SIG-M5 treated with dmso at 0.1 percent for 504 hours (cell line): ENCODE results near the gene TBC1D10A.
"Not testable (repeated sequence)": the region's sequence is repeated elsewhere in the genome, so short reads cannot be mapped to it uniquely, and the experiment has no call there.

ENCODE experiments used
- DNase-seq: peaks from one replicate; lab custom pipeline; 2025; ENCODE audit not compliant: unreplicated experiment; lab: John Stamatoyannopoulos, UW

The TBC1D10A gene

DNA sequence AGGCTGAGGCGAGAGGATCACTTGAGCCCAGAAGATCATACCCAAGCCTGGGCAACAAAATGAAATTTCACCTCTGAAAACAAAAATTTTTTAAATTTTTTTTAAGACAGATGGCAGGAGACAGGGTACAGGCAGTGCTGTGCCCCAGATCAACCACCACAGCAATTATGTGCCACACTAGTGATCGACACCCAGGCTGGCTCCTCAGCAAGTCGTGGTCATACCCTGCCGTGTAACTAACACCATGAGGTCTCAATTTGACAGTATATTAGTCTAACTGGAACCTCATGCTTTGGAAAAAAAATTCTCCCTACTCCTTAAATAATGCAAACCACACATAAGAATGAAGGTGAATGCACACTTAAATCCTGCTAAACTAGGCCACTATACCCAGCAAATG is 21.7 kb upstream of the TBC1D10A start:
- DNase-seq, result no peak

DNA sequence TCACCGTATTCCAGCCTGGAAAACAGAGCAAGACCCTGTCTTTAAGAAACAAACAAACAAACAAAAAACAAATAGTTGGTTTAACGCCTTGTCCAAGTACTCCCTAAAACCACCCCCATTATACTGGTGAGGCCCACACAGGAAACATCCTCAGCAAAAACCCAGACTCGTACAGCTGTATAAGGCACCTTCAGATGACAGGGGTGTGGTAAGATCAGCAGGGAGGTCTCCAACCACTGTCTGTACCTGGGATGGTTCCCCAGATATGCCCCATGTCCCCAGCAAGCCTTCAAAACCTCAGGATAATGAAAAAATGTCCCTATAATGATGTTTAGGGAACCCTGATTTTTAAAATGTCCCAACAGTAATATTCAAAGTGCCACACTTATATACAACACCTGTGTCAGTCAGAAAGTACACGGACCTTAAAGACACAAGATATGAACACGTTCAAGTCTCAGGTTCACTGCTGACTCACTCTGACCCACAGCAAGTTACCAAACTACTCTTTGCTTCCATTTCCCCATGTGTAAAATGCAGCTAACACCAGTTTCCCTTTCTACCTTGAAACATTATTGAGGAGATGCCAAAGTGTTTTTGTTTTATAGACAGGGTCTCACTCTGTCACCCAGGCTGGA is 20.6 kb upstream of the TBC1D10A start:
- DNase-seq, result no peak

DNA sequence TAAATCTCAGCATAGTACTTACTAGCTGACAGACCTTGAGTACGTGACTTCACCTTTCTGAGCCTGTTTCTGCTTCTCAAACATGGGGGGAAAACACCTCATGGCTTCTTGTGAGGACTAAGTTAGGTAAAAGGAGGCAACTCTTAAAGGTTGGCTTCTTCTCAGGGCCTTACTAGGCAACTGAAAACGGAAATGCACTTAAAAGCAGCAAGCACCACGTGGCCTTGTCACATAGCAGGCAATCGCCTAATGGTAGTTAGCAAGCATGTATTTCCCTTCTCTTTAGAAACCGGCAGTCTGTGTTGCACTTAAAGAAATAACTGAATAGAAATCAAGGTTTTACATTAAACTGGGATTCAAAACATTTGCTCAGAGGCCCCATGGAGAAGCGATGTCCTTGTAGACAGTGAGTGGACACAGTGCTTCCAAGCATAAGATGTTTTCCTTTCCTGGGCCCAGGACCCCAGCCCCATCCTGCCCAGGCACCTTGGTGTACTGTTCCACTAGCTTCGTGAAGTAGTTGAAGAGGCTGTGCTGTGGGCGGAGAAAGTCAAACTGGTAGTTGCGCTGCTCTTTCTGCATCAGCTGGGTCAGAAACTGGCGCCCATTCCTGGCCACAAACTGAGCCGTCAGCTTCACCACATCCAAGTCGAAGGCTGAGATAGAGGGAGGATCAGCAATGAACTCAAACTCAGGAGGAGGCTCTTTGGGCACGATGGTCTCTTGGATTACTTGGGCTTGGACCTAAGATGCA is 17.9 kb upstream of the TBC1D10A start:
- no peak for DNase-seq

DNA sequence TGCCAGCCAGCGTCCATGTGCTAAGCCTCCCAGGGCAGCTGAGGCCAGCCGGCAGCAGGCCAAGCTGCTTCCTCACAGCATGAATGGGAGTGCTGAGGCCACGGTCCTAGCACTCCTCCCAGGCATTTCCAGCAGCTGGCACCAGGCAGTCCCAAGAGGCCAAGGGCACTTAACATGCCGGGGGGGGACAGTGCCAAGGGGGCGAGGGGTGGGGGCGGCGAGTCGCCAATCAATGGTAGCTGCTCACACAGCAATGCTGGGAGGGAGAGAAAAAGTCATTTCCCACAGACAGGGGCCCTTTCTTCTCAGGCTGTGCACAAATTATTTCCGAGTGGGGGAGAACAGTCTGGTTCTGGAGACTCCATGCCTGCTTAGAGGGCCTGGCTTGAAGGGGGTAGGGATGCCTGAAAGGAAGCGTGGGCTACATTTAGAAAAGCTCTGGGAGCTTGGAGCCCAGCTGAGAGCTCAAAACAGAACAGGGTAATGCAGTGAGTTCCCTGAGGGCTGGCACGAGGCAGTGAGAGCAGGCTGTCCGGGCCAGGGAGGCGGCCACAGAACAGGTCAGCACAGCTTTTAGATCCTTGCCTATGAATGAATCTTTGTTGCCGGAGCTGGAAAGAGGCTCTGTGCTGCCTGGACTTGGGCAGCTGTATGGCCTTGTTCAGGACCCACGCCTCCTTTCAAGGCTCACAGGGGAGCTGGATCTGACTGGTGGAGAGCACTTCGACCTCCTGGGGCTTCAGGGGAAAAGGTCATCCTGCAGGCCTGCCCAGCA is 14.4 kb upstream of the TBC1D10A start:
- DNase-seq, result no peak

DNA sequence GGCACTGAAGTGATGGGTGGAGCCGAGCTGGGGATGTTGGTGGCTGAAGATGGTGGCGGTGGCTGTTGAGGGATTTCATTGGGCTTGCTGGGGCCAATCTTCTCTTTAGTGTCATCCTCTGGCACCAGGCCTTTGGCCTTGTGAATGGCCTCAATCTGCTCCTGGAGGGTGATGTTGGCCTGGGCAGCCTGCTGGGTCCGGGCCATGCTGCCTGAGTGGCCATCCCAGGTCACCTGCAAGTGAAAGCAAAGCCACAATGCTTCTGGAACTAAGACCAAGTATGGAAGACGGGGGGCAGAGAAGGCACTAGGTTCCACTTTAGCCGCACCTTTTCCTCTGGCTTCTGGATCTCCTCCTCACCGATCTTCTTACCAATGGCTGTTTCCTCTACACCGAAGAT is 12.1 kb upstream of the TBC1D10A start:
- no peak for DNase-seq

DNA sequence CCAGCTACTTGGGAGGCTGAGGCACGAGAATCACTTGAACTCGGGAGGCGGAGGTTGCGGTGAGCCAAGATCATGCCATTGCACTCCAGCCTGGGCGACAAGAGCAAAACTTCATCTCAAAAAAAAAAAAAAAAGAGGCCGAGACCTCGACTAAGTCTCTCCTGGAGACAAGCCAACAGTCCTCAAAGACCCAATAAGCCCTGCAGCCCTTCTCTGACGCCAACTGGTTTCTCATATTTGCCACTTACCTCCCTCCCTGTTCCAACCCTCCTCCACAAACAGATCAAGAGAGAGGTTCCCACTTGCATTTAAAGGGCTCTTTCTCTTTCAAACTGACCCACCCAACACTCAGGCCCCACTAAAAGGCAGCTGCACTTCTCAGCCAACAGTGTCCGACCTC is 11.6 kb upstream of the TBC1D10A start:
- DNase-seq, result not testable (repeated sequence)

DNA sequence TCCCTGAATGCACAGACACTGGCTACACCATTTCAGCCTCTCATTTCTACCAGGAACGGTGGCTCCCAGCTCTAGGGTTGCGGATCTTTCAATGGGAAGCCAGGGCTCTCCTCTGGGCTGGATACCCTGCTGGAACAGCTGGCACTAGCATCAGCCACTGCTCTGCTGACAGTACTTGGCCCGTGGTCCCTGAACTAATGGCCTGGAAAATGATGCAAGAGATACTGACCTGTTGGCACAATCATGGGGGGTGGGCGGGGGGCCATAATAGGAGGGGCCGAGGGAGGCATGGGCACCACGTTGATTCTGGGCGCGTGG is 10.7 kb upstream of the TBC1D10A start:
- no peak for DNase-seq

DNA sequence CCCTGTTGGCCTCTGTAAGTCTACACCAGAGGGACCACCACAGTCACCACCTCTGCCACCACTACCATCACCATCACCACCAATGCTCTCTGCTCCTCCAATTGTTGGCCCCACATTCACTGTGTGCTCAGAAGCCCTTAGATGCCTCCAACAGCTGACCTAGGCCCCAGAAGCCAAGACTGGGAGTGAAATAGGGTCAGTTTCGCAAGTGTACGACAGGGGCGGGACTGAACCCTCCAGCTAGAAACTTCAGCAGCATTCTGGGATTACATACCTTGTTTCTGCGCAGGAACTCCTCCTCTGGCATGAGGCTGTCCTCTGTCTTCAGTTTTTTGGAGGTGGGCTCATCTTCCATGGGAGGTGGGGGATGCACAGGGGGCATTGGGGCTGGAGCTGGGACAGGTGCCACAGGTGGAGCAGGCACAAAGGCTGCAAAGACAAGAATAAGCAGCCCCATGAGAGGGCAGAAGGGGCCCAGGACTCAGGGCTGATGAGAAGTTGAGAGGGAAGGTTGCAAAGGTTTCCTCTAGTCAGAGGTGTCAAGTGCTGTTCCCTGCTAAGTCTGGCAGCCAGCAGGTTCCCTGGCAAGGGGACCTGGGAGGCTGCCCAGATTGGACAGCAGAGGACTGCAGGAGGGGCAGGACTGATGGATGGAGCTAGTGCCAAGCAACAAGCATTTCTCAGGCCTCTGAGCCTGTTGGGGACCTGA is 10.2 kb upstream of the TBC1D10A start:
- DNase-seq, result no peak

DNA sequence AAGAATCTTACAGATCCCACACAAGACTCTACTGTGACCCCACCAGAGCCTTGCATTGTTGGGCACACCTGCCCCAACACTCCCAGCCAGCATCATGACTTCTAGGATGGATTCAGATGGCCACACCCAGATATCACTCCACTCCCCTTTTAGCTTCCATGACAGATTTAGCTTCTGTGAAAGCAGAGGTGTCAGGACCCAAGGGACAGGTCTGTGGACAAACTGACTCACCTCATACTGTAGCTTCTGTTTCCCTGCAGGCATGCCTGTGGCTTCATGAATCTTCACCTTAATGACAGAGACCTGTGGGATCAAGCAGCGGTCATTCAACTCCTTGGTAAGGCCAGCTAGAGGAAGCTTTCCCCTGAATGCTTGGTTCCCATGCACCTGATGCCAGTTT is 8.5 kb upstream of the TBC1D10A start:
- no peak for DNase-seq

DNA sequence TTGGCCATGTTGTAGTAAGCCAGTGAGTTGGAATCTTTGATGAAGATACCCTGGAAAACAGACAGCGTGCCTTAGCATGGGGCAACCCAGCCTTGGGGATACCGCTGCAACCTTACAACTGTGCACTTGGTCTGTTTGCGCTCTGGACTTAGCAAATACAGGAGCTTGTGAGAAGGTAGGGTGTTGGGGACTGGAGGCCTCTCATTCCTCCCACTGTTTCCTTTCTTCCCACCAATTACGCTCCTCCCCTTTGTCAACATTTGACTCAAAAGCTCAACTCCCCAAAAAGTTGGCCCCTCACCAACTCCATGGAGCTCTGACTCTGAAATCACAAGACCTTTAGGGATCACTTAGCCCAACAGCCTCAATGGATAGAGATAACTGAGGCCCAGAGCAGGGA is 7.9 kb upstream of the TBC1D10A start:
- DNase-seq, result no peak

DNA sequence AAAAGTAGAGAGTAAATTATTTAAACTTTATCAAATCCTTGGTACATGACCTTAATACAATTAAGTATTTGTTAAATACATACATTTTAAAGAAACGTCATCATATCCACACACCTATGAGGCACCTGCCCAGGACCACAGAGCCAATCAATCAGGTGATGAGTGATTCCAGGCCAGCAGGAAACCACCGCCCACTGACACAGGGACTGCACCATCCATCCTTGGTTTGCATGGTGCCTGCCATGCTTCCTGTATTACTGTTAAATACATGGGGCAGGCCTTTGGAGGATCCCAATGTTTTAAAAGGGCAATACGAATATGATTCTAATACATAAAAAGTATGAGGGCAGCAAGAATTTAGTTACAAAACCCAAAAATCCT is 7.0 kb upstream of the TBC1D10A start:
- DNase-seq, result no peak

DNA sequence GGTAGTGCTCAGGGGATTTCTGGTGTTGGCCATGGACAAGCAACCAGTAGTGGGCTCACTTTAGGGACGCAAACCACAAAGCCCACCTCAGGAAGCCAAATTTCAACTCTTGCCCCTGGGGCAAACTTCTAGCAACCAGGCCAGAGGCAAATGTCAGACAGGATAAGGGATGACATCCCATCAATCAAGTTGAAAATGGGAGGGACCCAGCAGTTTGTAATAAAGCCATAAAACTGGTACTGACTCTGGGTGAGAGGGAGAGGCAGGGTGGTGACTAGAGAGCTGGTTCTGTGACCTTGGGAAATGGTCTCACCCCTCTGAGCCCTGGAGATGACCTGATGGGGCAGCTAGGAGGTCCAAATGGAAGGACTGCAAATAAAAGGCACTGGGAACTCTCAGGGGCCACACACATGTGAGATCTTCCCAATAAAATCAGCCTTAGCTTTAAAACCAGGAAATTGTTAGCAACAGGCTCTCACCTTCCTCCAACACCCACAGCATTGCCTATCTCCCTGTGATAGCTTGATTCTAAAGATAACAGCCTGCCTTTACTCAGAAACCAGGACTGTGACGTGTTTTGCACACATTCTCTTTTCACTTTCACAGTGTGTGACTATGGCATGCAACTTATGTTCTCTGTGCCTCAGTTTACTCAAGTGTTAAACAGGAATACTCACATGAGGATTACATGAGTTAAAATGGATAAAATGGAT is 6.4 kb upstream of the TBC1D10A start:
- no peak for DNase-seq

DNA sequence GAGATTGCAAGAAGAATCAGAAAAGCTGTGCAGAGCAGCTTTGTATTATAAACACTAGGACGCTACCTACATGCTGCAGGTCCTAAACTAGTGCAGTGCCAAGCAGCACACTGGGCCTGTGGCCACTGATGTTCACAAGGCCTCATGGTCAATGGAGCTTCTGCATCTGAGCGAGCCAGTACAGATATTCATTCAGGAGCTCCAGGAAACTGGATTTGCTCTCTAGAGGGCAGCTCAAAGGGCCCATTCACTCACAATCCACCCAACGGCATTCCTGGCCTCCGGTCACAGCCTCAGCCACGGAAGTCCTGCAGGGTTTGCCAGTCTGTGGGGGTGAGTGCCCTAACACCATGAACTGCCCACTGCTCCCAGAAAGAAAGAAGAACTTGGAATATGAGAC is 5.8 kb upstream of the TBC1D10A start:
- no peak for DNase-seq

DNA sequence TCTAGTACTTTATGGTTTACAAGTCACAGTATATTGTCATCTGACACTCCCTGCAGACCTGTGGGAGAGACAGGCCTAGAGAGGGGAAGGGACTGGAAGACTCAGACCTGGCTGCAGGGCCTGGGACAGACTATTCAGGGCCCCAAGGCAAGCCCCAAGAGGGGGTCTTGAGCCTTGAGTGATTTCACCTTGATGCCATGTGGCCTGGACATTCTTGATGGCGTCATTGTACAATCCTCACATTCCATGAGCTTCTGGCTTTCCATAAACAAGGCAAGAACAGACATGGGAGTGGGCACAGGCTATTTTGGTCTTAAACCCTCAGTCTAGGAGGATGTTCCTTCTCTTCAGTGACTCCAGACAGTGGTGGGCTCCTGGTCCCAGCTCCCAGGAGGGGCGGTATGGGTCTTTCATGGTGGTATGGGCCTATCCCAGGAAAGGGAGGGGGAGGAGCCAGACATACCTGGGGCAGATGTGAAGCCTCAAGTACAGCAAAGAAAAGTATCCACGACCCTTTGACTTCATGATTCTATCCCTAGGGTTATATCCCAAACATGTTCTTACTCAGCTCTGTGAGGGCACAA is 1.8 kb upstream of the TBC1D10A start:
- DNase-seq, result no peak

DNA sequence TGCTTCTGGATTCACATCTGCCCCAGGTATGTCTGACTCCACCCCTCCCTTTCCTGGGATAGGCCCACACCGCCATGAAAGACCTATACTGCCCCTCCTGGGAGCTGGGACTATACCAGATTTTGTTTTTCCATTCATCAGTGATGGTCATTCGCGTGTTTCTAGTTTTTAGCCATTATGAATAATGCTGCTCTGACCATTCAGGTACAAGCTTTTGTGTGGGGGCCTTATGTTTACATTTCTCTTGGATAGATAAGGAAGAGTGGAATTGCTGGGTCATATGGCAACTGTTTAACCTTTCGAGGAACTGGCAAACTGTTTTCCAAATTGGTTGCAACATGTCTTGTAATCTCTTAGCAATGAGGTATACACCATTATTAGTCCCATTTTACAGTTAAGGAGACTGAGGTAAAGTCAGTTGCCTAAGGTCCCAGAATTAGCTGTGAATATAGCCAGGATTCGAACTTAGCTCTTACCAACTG is 1.2 kb upstream of the TBC1D10A start:
- no peak for DNase-seq

DNA sequence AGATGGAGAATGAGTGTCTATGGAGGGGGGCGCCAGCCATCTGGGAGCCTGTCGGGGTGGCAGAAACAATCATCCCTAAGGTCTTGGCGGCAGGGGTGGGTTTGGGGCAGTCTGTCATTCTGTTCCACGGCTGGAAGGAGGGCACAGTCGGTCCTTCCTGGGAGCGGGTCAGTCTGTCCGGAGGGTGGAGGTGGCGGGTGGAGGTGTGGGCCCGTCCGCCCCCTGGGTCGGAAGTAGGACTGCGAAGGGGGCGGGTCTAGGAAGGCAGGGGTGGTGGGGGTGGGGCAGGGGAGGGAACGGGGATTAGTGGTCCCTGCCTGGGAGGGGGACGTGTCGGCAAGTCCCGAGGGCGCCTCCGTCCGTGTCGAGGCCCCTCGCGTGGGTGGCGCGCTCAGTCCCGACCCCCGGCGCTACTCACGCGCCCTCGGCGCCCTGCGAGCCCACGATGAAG is 461 bp downstream of the TBC1D10A start:
- no peak for DNase-seq

DNA sequence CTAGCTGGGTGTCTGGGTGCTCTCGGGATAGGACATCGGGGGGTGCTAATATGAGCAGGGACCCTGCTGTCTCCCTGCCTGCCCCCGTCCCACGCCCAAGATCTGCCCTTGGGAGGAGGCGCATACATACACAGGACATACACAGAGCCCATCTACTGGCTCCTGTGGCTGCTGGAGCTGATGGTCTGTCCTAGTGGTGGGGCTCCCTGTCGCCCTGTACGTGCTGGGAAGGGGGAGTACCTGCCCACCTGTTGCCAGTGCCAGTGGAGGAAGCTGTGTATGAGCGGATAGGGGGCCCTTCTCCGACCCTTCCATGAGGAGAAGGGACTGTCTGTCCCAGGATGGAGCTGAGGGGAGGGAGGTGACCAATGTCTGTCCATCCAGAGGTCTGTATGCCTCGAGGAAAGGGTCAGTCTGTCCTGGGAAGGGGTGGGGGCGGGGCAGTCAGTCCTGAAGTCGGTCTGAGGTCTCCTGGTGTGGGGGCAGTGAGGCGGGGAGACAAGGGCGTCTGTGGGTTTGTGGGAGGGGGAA is 952 bp downstream of the TBC1D10A start:
- DNase-seq, result no peak

DNA sequence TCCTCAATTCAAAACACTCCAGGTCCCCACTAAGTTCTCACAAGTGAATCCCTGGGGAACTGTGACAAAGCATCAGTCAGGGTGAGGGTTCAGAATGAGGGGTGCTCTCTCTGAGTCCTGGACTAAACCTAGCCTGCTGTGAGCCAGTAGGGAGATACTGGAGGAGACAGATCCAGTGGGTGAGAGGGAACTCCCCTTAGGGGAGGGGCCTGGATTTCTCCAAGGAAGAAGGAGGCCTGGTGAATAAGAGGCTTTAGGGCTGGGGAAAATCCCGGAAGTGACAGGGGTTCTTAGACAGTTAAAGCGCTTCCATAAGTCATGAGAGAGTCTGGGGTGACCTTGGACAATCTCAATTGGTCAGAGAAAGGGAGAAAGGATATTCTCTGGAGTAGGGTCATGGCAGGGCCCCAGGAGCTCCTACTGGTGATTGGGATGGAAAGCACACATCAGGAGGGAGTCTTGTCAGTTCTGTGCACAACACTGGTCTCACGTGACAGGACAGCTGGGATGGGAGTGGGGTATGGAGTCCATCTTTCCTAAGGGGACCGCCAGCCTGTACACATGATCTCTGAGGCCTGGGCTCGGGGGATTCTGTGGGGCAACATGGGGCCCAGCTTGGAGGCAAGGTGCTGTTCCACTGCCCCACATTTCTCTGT is 1.5 kb downstream of the TBC1D10A start:
- no peak for DNase-seq

DNA sequence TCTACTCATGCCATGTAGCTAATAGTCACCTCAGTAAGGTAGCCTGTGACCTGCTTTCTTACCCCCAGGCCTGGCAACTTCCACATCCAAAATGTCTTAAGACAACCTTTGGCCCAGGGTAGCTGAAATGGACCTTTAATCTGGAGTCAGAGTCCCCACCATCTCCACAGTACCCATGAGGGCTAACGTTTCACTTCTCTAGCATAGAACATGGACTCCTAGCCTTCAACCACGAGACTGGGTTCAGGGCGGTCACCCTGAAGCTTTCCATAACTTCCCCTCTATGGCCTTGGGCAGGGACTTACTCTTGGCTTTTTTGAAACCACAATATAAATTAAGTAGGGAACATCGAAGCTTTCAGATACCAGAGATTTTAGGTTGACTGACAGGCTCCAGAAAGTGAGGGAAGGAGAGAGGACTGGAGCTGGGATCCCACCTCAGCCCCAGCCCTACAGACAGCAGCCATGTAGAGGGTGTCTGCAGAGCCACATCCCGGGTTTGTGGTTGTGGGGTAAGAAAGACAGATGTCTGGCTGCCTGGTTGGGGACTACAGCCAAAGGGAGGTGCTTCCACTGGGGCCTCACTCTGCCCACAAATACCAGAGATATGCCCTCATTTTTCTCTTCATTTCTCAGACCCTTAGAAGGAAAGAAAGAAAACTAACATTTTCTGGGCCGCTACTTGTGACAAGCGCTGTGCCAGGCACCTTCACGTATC is 2.6 kb downstream of the TBC1D10A start:
- no peak for DNase-seq
